Suppressor macrophage treated with lipopolysaccharide for 4 hours (primary cell): ENCODE results near the gene PSMB8.

Source experiments
- DNase-seq: peaks from one replicate; pipeline ENCODE4 v3.0.0-alpha.2; 2020

The PSMB8 gene

GRCh38 chr6:32855467-32856174 is 11.8 kb upstream of the PSMB8 start:
- DNase-seq: peak; percentile 62

DNA sequence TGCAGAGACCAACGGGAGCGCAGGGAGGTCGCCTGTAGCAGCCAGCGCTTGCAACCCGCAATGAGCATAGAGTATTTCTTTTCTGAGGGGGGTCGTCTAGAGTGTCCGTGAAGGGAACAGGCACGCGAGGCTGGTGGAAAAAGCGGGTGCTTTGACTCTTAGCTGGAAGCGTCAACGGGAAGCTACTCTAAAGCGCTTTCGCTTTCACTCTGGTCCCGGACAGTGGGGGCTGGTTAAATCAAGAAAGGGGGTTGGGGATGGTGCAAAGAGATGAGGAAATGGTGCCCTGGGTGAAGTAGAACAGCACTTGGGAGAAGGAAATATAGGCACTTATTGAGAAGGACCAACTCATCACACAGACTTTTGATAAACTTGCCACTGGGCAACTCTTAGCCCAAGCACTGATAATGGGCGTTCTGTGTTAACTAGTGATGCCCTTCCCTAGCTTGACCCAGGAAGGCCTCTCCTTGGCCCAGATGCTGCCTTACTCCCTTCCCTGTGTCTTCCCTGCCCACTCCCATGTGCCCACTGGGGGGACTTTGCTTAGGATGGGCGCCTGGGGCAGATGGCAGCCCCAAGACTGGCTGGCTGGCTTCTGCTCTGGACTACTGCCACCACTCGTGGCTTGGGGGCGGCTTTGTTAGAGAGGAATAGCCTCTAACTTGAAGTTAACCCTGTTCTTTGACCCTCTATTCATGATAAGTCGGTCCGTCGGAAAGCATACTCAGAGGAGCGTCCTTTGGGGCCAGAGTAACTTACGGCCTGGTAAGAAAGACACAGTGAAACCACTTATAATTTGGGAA is 10.7 kb upstream of the PSMB8 start:
- peak; percentile 91 for DNase-seq

GRCh38 chr6:32853541-32854375 is 9.9 kb upstream of the PSMB8 start, which contains the start of the genes PSMB9 and TAP1:
Gene PSMB9 (plus strand): TSS chr6:32854192. CDS start chr6:32854230, 38 bp downstream.
Gene TAP1 (minus strand): TSS chr6:32853704. CDS start chr6:32853636, 68 bp downstream.
- DNase-seq: peak; percentile 98

DNA sequence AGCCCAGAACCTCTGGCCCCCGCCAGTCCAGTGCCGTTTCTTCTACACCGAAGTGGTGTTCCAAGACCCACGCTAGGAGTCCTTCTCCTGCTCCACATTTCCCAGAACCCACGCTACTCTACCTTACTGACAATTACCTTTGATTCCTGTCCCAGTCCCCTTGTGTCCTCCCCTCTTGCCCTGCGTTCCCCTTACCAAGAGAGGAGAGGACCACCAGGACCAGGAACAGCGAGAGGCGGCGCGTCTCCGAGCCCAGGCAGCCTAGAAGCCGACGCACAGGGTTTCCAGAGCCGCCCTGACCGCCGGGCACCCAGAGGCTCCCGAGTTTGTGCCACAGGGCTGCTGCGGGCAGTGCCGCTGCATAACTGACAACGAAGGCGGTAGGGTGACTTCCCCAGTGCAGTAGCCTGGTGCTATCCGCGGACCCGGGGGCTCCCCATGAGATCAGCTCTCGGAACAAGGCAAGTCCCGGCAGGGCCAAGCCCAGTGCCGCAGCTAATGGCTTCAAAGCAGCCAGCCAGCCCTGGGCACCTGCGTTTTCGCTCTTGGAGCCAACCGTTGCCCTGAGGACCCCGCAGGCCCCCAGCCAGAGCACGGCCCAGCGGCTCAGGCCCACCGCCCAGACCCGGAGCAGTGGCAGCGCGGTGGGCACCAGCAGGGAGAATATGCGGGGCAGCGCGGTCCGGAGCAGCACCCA is 9.1 kb upstream of the PSMB8 start:
- DNase-seq: peak; percentile 77

- peak; percentile 55 for DNase-seq
Observed at GRCh38 chr6:32852018-32852843, 8.4 kb upstream of the PSMB8 start.

DNA sequence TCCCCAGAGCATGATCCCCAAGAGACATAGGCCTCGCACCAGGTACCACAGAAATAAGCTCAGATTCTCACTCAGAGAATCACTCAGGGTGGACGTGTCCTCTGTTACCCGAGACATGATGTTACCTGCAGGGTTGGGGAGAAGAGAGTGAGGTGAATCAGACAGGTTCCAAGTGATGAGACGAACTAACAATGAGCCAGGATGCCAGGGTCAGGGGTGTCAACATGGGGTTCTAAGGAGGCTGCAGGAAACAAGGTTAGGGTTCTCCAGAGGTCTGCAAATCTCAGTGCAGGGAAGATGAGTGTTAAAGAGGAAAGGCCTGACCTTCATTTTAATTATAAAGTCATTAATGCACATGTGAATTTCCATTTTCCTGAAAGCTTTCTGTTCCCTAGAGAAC is 7.2 kb upstream of the PSMB8 start:
- no peak for DNase-seq

GRCh38 chr6:32849126-32849525 is 5.3 kb upstream of the PSMB8 start:
- DNase-seq: no peak

DNA sequence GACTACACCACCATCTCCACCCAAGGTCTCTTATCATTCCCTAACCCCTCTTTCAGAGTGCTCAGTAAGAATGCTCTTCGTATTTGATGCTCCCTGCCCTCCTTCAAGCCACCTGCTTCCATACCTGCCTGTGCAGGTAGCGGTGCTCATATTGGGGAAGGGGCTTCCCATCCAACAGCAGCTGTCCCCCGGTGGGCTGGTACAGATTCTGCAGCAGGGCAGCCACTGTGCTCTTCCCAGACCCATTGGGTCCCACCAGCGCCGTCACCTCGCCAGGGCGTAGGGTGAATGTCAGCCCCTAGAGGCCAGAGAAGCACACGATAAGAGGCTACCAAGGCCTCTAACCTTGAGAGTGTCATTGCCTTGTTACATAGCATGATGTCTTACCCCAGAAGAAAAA is 3.9 kb upstream of the PSMB8 start:
- DNase-seq: no peak

GRCh38 chr6:32847004-32847403 is 3.2 kb upstream of the PSMB8 start:
- no peak for DNase-seq

DNA sequence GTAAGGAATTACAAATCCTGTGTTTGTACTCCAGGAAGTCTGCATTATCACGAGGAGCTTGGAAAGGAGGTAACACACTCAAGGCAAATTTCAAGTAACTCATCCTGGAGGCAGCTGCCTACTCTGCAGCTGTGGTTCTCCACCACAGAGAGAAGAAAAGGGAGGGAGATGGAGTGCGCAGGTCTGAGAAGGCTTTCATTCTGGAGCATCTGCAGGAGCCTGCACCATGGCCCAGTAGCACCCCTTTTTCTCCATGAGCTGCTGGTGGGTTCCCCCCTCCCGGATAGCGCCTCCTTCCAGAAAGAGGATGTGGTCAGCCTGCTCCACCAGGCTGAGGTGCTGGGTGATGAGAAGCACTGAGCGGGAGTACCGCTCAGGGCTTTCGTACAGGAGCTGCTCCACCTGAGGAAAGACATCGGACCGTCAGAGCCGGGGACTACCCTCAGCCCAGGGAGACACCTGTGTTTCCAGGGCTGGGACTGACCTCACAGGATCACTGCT is 1.6 kb upstream of the PSMB8 start:
- DNase-seq: peak; percentile 26

DNA sequence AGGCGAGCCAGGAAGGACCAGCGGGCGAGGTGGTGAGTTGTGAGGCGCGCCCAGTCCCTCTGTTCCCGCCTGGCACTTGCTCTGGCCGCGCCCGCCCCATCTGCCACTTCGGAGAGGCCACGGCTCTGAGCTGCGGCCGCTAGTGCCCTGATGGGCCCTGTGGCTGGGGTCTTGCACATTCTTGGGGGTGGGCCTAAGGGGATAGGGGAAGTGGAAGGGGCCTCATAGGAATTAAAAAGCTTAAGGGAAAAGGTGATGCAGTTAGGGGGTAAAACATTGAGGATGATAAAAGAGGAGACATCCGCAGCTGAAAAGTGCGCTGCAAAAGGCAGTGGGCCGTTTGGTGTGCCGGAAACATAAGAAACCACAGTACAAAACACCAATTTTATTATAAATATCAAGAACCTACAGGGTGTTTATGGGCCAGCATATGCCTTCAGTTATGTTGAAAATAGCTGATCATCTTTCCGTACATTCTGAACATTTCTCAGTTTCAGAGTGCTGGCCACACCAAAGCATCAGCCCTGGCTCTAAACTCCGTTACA is 1.1 kb upstream of the PSMB8 start:
- DNase-seq: no peak

DNA sequence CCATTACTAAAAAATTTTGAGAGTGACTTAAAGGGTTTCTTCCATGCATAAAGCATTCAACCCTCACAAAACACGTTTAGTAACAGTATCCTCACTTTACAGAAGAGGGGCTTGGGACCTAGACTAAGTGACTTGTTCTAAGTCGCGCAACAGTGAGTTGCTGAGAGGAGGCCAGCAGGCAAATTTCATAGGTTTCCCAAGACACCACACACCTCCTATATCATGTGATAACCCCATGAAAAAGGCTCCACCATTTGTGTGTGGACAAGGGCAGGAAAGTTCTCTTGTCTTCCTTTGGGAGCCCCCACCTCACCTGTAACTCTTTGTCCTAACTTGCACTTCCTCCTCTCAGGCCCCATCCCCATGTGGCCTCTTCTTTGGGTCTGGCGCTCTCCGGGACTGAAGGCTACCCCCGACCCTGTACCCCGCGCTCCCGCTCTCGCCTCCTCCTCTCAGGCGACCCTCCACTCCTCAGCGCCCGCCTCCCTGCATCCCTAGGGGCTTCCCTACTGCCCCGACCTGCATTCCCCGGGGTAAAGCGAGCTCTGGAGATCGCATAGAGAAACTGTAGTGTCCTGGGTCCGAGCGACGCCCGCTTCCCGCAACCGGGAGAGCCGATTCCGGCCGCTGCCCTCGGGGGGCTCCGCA is 392 bp downstream of the PSMB8 start:
- peak; percentile 27 for DNase-seq

DNA sequence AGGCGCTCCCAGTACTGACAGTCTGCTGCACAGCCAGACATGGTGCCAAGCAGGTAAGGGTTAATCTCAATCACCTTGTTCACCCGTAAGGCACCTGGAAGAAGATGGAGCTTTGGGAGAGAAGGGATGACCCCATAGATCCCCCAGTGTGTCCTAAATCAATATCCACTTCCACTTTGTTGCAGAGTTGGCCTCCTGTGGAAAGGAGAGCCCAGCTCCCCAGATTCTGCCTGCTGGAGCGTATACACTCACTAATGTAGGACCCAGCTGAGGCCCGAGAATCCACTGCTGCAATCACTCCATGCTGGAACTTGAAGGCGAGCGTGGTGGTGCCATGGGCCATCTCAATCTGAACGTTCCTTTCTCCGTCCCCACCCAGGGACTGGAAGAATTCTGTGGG is 1.2 kb downstream of the PSMB8 start:
- no peak for DNase-seq

DNA sequence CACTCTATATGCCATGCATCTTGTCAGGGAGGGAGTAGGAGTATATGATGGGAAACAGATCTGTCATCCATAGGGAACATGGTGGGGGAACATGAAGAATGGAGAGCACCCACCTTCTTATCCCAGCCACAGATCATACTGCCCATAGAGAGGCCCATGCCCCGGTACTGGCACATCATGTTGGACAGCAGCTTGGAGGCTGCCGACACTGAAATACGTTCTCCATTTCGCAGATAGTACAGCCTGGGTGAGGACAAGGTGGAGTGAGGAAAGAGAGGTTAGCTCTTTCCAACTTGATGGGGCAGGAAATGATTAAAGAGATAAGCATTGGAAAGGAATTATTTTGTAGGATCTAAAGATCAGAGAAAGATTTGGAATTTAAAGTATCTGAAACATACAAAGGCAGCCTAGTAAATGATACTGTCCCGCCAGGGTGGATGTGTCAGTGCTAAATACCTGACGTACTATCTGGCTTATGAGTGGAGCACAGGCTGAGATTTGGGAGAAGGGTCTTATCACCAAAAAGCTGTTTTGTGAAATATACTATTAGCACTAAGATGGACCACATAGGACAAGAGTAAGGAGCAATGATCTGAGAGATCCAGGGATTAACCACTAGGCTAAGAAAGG is 1.7 kb downstream of the PSMB8 start:
- DNase-seq: no peak

DNA sequence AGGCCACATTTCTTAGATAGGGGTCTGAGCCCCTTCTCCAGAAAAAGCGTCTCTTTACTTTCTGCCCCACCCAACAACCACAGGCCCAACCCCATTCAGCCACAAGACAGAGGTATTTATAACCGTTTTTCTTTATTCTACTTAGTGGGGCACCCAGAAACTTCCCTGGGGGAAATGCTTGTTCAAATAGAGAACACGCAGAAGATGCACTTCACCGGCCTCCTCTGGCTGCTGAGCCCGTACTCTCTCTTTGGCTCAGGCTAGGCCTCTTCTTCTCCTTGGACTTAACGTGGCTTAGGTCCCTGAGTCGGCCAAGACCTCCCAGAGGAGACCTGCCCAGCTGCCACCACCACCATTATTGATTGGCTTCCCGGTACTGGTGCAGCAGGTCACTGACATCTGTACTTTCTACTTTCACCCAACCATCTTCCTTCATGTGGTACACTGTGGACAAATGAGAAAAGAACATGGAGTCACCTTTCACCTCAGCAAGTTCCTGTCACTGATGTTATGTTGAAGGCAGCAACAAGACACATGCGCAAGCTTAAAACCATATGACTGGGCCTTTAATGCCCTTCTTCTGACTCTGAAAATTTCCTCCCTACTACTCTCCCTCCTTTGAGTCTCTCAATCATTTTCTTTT is 3.1 kb downstream of the PSMB8 start:
- no peak for DNase-seq

- DNase-seq: no peak
Observed at GRCh38 chr6:32839356-32839755, 4.5 kb downstream of the PSMB8 start.

DNA sequence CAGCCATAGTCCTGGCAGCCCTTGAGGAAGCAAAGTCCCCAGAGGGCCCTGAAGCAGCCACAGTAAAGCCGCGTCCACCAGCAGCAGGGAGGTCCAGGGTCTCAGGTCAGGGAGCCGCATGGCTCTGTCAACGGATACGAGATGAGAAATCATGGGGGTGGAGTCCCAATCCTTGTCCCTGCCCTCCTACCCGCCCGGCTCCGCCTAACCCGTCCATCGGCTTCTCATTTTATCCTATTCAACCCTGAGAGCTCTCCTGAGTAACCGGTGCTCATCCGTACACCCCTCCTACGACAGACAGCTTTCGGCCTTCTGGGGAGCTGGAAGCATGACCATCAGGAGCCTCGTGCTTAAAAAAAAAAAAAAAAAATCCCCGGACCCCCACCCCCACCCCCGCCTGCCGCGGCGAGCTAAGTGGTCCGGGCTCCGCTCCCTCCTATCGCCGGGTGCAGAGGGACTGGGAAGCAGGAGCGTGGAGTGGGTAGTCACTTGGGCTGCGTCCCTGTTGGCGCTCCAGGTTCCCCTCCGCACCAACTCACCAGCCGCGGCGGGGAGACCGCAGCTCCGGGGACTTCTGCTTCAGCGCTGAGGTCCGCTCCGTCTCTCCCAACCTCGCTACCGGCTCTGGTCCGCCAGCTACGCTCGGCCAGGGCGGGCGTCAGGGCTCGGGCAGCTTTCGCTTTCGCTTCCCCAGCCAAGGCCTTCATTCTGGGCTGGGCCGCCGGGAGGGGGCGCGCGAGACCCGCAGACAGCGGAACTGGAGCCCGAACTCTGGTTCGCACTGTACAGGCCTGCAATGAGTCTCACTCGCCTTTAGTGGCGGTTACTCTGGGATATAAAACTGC is 5.5 kb downstream of the PSMB8 start, which contains the start of gene TAP2:
TSS of gene TAP2 (minus strand) at position 626 of the 845 bp plus-strand sequence. CDS start at position 120, 506 bp downstream.
- peak; percentile 98 for DNase-seq

- DNase-seq: no peak
Observed at GRCh38 chr6:32837651-32838113, 6.2 kb downstream of the PSMB8 start.
